Umbilical cord (tissue), 2 donors: ENCODE data around the gene CARD10. TPM values are rescaled to one million over a fixed set of nuclear protein-coding genes. Genes with fewer than 3 reads are reported as not detected.
"Not testable (repeated sequence)": the region's sequence is repeated elsewhere in the genome, so short reads cannot be mapped to it uniquely, and the experiment has no call there.

Experiments used
- DNase-seq: peaks from one replicate; pipeline ENCODE4 v3.0.0-alpha.2; 2015; ENCODE audit warnings: low spot score
- total RNA-seq: library from RNA; depleted of rRNA; stranded (reverse); fragments of >200 nt; gene quantifications from one replicate; pipeline ENCODE4 v1.2.3, GENCODE V29; 2014; ENCODE audit warnings: low replicate concordance; ENCODE audit not compliant: insufficient read depth

The CARD10 gene
- total RNA-seq, 1 donor from 2014 or later = 5.5 TPM

- not testable (repeated sequence) for DNase-seq
Observed at GRCh38 chr22:37468201-37468695, 51.0 kb downstream of the CARD10 start.

GRCh38 chr22:37467391-37467955, 51.7 kb downstream of the CARD10 start:
- no peak for DNase-seq

GRCh38 chr22:37464181-37464580, 55.0 kb downstream of the CARD10 start:
- DNase-seq = no peak

- DNase-seq = peak; percentile 52
Observed at GRCh38 chr22:37462983-37463382, 56.2 kb downstream of the CARD10 start.

- no peak for DNase-seq
Observed at GRCh38 chr22:37462436-37462835, 56.8 kb downstream of the CARD10 start.

- no peak for DNase-seq
Observed at GRCh38 chr22:37461961-37462360, 57.3 kb downstream of the CARD10 start.

GRCh38 chr22:37460684-37461083, 58.5 kb downstream of the CARD10 start:
- DNase-seq = no peak

GRCh38 chr22:37459206-37459605, 60.0 kb downstream of the CARD10 start:
- DNase-seq = no peak

GRCh38 chr22:37457093-37457893, 61.9 kb downstream of the CARD10 start:
- DNase-seq = peak; percentile 28

GRCh38 chr22:37456346-37456745, 62.9 kb downstream of the CARD10 start:
- DNase-seq = no peak

GRCh38 chr22:37455896-37456295, 63.3 kb downstream of the CARD10 start:
- DNase-seq = no peak

- peak; percentile 58 for DNase-seq
Observed at GRCh38 chr22:37454857-37455686, 64.1 kb downstream of the CARD10 start.

GRCh38 chr22:37453696-37454095, 65.5 kb downstream of the CARD10 start:
- no peak for DNase-seq

- no peak for DNase-seq
Observed at GRCh38 chr22:37451218-37451617, 68.0 kb downstream of the CARD10 start.

- no peak for DNase-seq
Observed at GRCh38 chr22:37449331-37450001, 69.7 kb downstream of the CARD10 start.

GRCh38 chr22:37448516-37449127, 70.6 kb downstream of the CARD10 start:
- DNase-seq = no peak

GRCh38 chr22:37445501-37445900, 73.7 kb downstream of the CARD10 start:
- DNase-seq = no peak

GRCh38 chr22:37443977-37444376, 75.2 kb downstream of the CARD10 start:
- no peak for DNase-seq

GRCh38 chr22:37443086-37443485, 76.1 kb downstream of the CARD10 start:
- no peak for DNase-seq

- DNase-seq = no peak
Observed at GRCh38 chr22:37442537-37442936, 76.7 kb downstream of the CARD10 start.

GRCh38 chr22:37442135-37442534, 77.1 kb downstream of the CARD10 start:
- DNase-seq = no peak
